Tibial nerve (tissue), 4 donors: Measurements from ENCODE around the gene KRT3. TPM values are rescaled to one million over a fixed set of nuclear protein-coding genes. Genes with fewer than 3 reads are reported as not detected.
"Not testable (repeated sequence)": the region's sequence is repeated elsewhere in the genome, so short reads cannot be mapped to it uniquely, and the experiment has no call there.

Source experiments
- DNase-seq, 2 donors: peaks; one replicate each; pipeline ENCODE4 v3.0.0-alpha.2; 2019; ENCODE audit warnings: low spot score in 2 of 2
- H3K27ac ChIP-seq, 4 donors: fragments of 200-600 bp; sonication (generic) in 3 of 4; one replicate each; pipeline ENCODE4 v1.5.1; 2017 to 2019; ENCODE audit warnings: mild to moderate bottlenecking in 1 of 4
- H3K27me3 ChIP-seq, 2 donors: fragments of 200-600 bp; sonication (generic) in 1 of 2; one replicate each; pipeline versions ENCODE4 v1.5.1 to v1.6.0; 2017 to 2019
- H3K36me3 ChIP-seq, 3 donors: fragments of 200-600 bp; sonication (generic); one replicate each; pipeline ENCODE4 v1.5.1; 2018 to 2019
- H3K4me1 ChIP-seq, 4 donors: fragments of 200-600 bp; sonication (generic) in 3 of 4; one replicate each; pipeline ENCODE4 v1.5.1; 2017 to 2019
- H3K4me3 ChIP-seq, 4 donors: fragments of 200-600 bp; sonication (generic) in 3 of 4; one replicate each; pipeline ENCODE4 v1.5.1; 2017 to 2019; ENCODE audit warnings: mild to moderate bottlenecking in 1 of 4, moderate library complexity in 1 of 4
- H3K9me3 ChIP-seq, 4 donors: fragments of 200-600 bp; sonication (generic) in 3 of 4; one replicate each; pipeline ENCODE4 v1.5.1; 2017 to 2019
- EP300 ChIP-seq, 2 donors: sonication (generic); formaldehyde crosslinking; IDR thresholded peaks; one replicate each; pipeline ENCODE4 v1.6.1; 2017; ENCODE audit warnings: antibody characterized with exemption in 2 of 2, mild to moderate bottlenecking in 1 of 2
- POLR2A ChIP-seq, 2 donors: fragments of 450-650 bp; IDR thresholded peaks; one replicate each; pipeline ENCODE4 v1.6.1; 2017; ENCODE audit warnings: antibody characterized with exemption in 2 of 2, mild to moderate bottlenecking in 2 of 2, moderate library complexity in 2 of 2
- WGBS, 2 donors: methylation state at CpG; one replicate each; pipeline ENCODE4 v1.1.5; 2018; 5-methylcytosine and 5-hydroxymethylcytosine counted together
- total RNA-seq, 4 donors: library from RNA; depleted of rRNA; stranded (reverse); fragments of >200 nt; gene quantifications; one replicate each; pipeline ENCODE4 v1.1.0, GENCODE V29; 2016
- TF ChIP-seq, protein P1 (sequence below), 5 experiments: fragments of 200-600 bp in 3 of 5; fragments of 450-650 bp in 2 of 5; sonication (generic) in 3 of 5; IDR thresholded peaks; one replicate each; pipeline ENCODE4 v1.5.1; 2016 to 2019; ENCODE audit warnings: antibody characterized with exemption in 5 of 5, mild to moderate bottlenecking in 3 of 5, moderate library complexity in 2 of 5

Gene KRT3
- total RNA-seq, 4 donors from 2014 or later: not detected

DNA sequence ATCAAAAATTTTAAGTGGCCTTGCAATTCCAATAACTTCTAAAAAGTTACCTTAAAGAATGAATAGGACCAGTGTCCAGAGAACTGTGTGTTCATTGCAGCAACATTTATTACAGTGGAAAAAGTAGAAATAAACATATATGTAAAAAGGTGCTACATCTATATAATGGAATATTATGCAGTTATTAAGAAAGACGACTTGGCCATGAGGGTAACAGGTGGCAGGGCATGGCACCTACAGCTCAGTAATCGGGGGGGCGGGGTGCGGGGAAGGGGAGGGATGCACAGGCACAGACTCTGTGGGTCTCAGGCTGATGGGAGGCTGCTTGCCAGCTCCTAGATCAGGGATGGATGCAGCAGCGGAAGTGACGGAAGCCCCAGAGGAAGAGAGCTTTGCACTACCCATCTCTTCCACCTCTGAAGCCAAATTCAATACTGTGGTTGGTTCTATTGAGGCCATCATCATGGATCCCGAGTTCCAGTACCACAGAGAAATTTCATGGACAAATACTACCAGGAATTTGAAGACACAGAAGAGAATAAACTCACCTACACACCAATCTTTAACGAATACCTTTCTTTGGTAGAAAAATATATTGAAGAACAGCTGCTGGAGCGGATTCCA is 32.8 kb downstream of the KRT3 start:
- Histone ChIP-seq H3K36me3 (no peaks in the 10 kb centered on the region), H3K4me3 (no peak overlapping the region), H3K9me3 (peaks cover 0 to 27% (median 3%) of the 10 kb centered on the region in 4 donors), H3K27ac (no peak overlapping the region), H3K27me3 (no peaks in the 10 kb centered on the region), H3K4me1 (no peaks in the 10 kb centered on the region)
- DNase-seq: no peak
- TF ChIP-seq, protein P1, sequence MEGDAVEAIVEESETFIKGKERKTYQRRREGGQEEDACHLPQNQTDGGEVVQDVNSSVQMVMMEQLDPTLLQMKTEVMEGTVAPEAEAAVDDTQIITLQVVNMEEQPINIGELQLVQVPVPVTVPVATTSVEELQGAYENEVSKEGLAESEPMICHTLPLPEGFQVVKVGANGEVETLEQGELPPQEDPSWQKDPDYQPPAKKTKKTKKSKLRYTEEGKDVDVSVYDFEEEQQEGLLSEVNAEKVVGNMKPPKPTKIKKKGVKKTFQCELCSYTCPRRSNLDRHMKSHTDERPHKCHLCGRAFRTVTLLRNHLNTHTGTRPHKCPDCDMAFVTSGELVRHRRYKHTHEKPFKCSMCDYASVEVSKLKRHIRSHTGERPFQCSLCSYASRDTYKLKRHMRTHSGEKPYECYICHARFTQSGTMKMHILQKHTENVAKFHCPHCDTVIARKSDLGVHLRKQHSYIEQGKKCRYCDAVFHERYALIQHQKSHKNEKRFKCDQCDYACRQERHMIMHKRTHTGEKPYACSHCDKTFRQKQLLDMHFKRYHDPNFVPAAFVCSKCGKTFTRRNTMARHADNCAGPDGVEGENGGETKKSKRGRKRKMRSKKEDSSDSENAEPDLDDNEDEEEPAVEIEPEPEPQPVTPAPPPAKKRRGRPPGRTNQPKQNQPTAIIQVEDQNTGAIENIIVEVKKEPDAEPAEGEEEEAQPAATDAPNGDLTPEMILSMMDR (IDR thresholded peaks at IDR 0.05): no peak
- no peak for TF ChIP-seq POLR2A (IDR thresholded peaks at IDR 0.05)
- TF ChIP-seq EP300 (IDR thresholded peaks at IDR 0.05): no peak
- 81% methylated on average over 9 of the region's 9 CpGs for WGBS, 2 donors

GRCh38 chr12:52761802-52762201 is 34.1 kb downstream of the KRT3 start:
- TF ChIP-seq POLR2A (IDR thresholded peaks at IDR 0.05): no peak
- H3K4me3 ChIP-seq: no peak overlapping the region
- no peaks in the 10 kb centered on the region for H3K4me1 ChIP-seq
- no peak for DNase-seq
- H3K27ac ChIP-seq: no peak overlapping the region
- 60 to 89% methylated on average over 2 of the region's 2 CpGs for WGBS, 2 donors
- H3K9me3 ChIP-seq: peaks cover 0 to 27% (median 3%) of the 10 kb centered on the region in 4 donors
- H3K27me3 ChIP-seq: no peaks in the 10 kb centered on the region
- H3K36me3 ChIP-seq: no peaks in the 10 kb centered on the region

DNA sequence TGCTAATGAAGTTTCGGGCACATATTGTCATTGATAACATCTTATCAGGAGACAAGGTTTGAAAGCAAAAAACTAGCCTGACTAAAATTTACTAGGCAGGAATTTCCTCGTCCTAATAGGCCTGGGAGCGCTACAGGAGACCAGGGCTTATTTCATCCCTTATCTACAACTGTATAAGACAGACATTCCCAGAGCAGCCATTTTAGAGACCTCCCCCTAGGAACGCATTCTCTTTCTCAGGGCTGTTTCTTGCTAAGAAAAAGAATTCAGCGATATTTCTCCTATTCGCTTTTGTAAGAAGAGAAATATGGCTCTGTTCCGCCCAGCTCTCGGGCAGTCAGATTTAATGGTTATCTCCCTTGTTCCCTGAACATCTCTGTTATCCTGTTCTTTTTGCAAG is 34.7 kb downstream of the KRT3 start:
- DNase-seq, H3K27ac ChIP-seq, H3K4me3 ChIP-seq, H3K36me3 ChIP-seq, H3K27me3 ChIP-seq, H3K4me1 ChIP-seq: not testable (repeated sequence)
- WGBS, 2 donors: 88 to 91% methylated on average over 8 of the region's 8 CpGs
- peaks cover 0 to 27% (median 3%) of the 10 kb centered on the region in 4 donors for H3K9me3 ChIP-seq

DNA sequence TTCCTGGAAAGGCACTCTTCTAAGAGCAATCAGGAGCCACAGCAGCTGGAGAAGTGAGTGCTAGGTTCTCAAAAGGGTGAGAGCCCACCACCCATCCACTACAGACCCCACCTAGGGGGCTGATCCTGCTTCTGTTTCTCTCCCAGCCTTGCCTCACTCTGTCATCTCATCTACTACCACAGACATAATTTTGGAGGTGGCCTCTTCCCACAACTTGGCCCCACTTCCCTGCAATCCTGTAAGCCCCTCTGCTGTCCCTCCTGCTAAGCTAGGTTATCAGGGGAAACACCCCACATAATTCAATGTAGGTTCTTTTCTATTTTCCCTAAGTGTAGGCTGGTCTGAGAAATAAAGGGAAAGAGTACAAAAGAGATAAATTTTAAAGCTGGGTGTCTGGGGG is 35.3 kb downstream of the KRT3 start:
- Histone ChIP-seq H3K36me3 (no peaks in the 10 kb centered on the region), H3K4me1 (no peaks in the 10 kb centered on the region), H3K4me3 (no peak overlapping the region), H3K27me3 (no peaks in the 10 kb centered on the region), H3K9me3 (peaks cover 0 to 27% (median 3%) of the 10 kb centered on the region in 4 donors), H3K27ac (no peak overlapping the region)
- DNase-seq: no peak
- TF ChIP-seq POLR2A (IDR thresholded peaks at IDR 0.05) (no peak), EP300 (IDR thresholded peaks at IDR 0.05) (no peak)
- TF ChIP-seq, protein P1 (IDR thresholded peaks at IDR 0.05): no peak

- Histone ChIP-seq H3K36me3 (no peaks in the 10 kb centered on the region), H3K4me1 (no peaks in the 10 kb centered on the region), H3K27me3 (no peaks in the 10 kb centered on the region), H3K9me3 (peaks cover 0 to 27% (median 3%) of the 10 kb centered on the region in 4 donors), H3K27ac (no peak overlapping the region), H3K4me3 (no peak overlapping the region)
- DNase-seq: no peak
- 40 to 45% methylated on average over 2 of the region's 2 CpGs for whole genome bisulfite sequencing, 2 donors
- TF ChIP-seq POLR2A (IDR thresholded peaks at IDR 0.05) (no peak), EP300 (IDR thresholded peaks at IDR 0.05) (no peak)
- TF ChIP-seq, protein P1 (IDR thresholded peaks at IDR 0.05): no peak
Observed at GRCh38 chr12:52759695-52760094, 36.2 kb downstream of the KRT3 start.

GRCh38 chr12:52759218-52759617 is 36.7 kb downstream of the KRT3 start:
- Histone ChIP-seq H3K4me1 (no peaks in the 10 kb centered on the region), H3K27me3 (no peaks in the 10 kb centered on the region), H3K36me3 (no peaks in the 10 kb centered on the region), H3K27ac (no peak overlapping the region), H3K4me3 (no peak overlapping the region), H3K9me3 (peaks cover 0 to 27% (median 3%) of the 10 kb centered on the region in 4 donors)
- WGBS, 2 donors: 16 to 18% methylated on average over 2 of the region's 2 CpGs
- no peak for DNase-seq
- TF ChIP-seq, protein P1 (IDR thresholded peaks at IDR 0.05): no peak
- TF ChIP-seq EP300 (IDR thresholded peaks at IDR 0.05) (no peak), POLR2A (IDR thresholded peaks at IDR 0.05) (no peak)
